GM20000 (cell line): ENCODE results near the gene SLBP.

Experiments
- DNase-seq: peaks from one replicate; pipeline ENCODE4 v3.0.0; 2012; ENCODE audit warnings: low spot score
- CTCF ChIP-seq: IDR thresholded peaks from 2 replicates; pipeline ENCODE4 v1.5.1; 2012; ENCODE audit warnings: mild to moderate bottlenecking, control low read depth; ENCODE audit errors: extremely low read depth, missing control alignments

Gene SLBP

GRCh38 chr4:1743975-1744374 lies 31.9 kb upstream of the SLBP start:
- TF ChIP-seq CTCF, result no peak

GRCh38 chr4:1743551-1743950 lies 31.4 kb upstream of the SLBP start:
- DNase-seq, result no peak
- TF ChIP-seq CTCF, result no peak

More at GRCh38 chr4:1743975-1744374, 31.9 kb upstream of the SLBP start:
- no peak for DNase-seq

- no peak for TF ChIP-seq CTCF
- no peak for DNase-seq
Observed at GRCh38 chr4:1741208-1741607, 29.1 kb upstream of the SLBP start.

- no peak for DNase-seq
- TF ChIP-seq CTCF, result no peak
Observed at GRCh38 chr4:1740021-1740545, 28.0 kb upstream of the SLBP start.

GRCh38 chr4:1739358-1739757 lies 27.2 kb upstream of the SLBP start:
- TF ChIP-seq CTCF, result no peak
- DNase-seq, result no peak

GRCh38 chr4:1738410-1738809 lies 26.3 kb upstream of the SLBP start:
- TF ChIP-seq CTCF, result no peak
- DNase-seq, result no peak

- TF ChIP-seq CTCF, result no peak
- DNase-seq, result no peak
Observed at GRCh38 chr4:1737666-1738065, 25.5 kb upstream of the SLBP start.

- DNase-seq, result no peak
- no peak for TF ChIP-seq CTCF
Observed at GRCh38 chr4:1736812-1737211, 24.7 kb upstream of the SLBP start.
